Mesothelial cell of epicardium (in vitro differentiated cells): ENCODE measurements around the gene LZIC. TPM values are rescaled to one million over a fixed set of nuclear protein-coding genes. Genes with fewer than 3 reads are reported as not detected.

Experiments
- DNase-seq, 2 experiments: peaks; one replicate each; pipeline ENCODE4 v3.0.0; 2021; ENCODE audit warnings: low spot score in 2 of 2; ENCODE audit not compliant: unreplicated experiment in 2 of 2
- H3K27ac Mint-ChIP-seq: 2 replicates; pipeline ENCODE4 v1.8.0; 2021; ENCODE audit warnings: mixed read lengths
- H3K27me3 Mint-ChIP-seq: 2 replicates; pipeline ENCODE4 v1.8.0; 2021; ENCODE audit warnings: low read depth, mixed read lengths
- H3K36me3 Mint-ChIP-seq: 2 replicates; pipeline ENCODE4 v1.8.0; 2021; ENCODE audit warnings: mixed read lengths
- H3K4me1 Mint-ChIP-seq: 2 replicates; pipeline ENCODE4 v1.8.0; 2021; ENCODE audit warnings: mixed read lengths
- H3K4me3 Mint-ChIP-seq: 2 replicates; pipeline ENCODE4 v1.8.0; 2021; ENCODE audit warnings: mild to moderate bottlenecking, moderate library complexity, mixed read lengths
- H3K9me3 Mint-ChIP-seq: 2 replicates; pipeline ENCODE4 v1.8.0; 2021; ENCODE audit warnings: mixed read lengths
- total RNA-seq: library from RNA; stranded (reverse); gene quantifications from 3 replicates; pipeline ENCODE4 v1.2.1, GENCODE V29; 2021
- TF ChIP-seq, protein P1 (sequence below): fragments of 200-600 bp; sonication (generic); IDR thresholded peaks from one replicate; pipeline ENCODE4 v1.5.0; 2021; ENCODE audit warnings: antibody characterized with exemption; ENCODE audit not compliant: unreplicated experiment

Gene LZIC
- total RNA-seq, 1 donor from 2014 or later: 35.1 TPM

DNA sequence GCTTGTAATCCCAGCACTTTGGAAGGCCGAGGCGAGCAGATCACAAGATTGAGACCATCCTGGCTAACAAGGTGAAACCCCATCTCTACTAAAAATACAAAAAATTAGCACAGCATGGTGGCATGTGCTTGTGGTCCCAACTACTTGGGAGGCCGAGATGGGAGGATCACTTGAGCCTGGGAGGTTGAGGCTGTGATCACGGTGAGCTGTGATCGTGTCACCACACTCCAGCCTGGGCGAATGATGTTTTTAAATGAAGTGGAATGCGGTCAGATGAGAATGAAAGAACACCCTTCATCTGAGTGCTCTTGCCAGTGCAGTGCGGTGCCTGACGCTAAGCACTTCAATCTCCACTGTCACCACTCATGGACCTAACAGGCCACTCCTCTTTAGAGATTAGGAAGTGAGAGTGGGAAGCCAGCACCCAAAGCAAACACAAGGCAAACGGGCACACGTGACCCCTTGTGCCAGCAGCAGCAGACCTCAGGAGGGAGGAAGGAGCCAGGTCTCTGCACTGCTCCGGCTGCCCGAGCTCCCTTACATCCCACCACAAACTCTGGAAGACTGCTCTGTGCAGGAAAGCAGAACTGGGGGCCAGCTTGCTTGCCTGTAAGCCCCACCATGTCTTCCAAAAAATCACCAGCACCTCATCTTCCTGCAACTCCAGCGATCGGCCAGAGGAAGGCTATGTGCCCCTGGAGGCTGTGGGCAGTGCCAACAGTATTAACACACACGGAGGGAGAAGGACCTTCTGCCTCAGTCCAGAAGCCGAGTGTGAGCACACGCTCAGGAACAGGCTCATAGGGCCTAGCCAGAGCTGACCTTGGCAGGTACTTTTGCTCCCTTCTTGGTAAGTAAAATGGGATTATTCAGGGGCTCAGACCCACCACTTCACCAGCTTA is 42.8 kb downstream of the LZIC start:
- no peaks in the 10 kb centered on the region for H3K27me3 Mint-ChIP-seq
- peaks cover 13% of the 10 kb centered on the region for H3K4me1 Mint-ChIP-seq
- DNase-seq: no peak
- no peak overlapping the region for H3K4me3 Mint-ChIP-seq
- no peaks in the 10 kb centered on the region for H3K9me3 Mint-ChIP-seq
- H3K36me3 Mint-ChIP-seq: peaks cover 5% of the 10 kb centered on the region
- H3K27ac Mint-ChIP-seq: peak overlapping the region; percentile 89
- TF ChIP-seq, protein P1, sequence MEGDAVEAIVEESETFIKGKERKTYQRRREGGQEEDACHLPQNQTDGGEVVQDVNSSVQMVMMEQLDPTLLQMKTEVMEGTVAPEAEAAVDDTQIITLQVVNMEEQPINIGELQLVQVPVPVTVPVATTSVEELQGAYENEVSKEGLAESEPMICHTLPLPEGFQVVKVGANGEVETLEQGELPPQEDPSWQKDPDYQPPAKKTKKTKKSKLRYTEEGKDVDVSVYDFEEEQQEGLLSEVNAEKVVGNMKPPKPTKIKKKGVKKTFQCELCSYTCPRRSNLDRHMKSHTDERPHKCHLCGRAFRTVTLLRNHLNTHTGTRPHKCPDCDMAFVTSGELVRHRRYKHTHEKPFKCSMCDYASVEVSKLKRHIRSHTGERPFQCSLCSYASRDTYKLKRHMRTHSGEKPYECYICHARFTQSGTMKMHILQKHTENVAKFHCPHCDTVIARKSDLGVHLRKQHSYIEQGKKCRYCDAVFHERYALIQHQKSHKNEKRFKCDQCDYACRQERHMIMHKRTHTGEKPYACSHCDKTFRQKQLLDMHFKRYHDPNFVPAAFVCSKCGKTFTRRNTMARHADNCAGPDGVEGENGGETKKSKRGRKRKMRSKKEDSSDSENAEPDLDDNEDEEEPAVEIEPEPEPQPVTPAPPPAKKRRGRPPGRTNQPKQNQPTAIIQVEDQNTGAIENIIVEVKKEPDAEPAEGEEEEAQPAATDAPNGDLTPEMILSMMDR: no peak

DNA sequence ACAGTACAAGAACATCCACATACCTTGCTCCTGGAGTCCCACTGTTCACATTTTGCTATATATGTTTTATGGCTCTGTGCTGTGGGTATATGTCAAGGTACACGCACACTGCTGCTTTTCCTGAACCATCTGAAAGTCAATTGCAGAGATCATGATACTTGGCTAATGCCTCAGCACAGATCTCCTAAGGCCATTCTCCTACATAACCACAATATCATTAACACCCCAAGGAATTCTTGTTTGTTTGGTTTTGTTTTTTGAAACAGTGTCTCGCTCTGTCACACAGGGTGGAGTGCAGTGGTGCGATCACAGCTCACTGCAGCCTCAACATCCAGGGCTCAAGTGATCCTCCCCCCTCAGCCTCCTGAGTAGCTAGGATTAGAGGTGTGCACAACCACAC is 49.1 kb downstream of the LZIC start:
- Mint-ChIP-seq H3K9me3 (no peaks in the 10 kb centered on the region), H3K27me3 (no peaks in the 10 kb centered on the region), H3K4me1 (peaks cover 35% of the 10 kb centered on the region), H3K36me3 (peaks cover 5% of the 10 kb centered on the region), H3K4me3 (no peak overlapping the region), H3K27ac (peak overlapping the region; percentile 85)
- TF ChIP-seq, protein P1: no peak
- DNase-seq: no peak

- Mint-ChIP-seq H3K4me1 (peaks cover 35% of the 10 kb centered on the region), H3K27me3 (no peaks in the 10 kb centered on the region), H3K9me3 (no peaks in the 10 kb centered on the region), H3K27ac (peak overlapping the region; percentile 85), H3K4me3 (no peak overlapping the region), H3K36me3 (peaks cover 5% of the 10 kb centered on the region)
- TF ChIP-seq, protein P1: no peak
- DNase-seq: no peak
Measured at GRCh38 chr1:9892563-9893528, 50.3 kb downstream of the LZIC start.

- H3K4me3 Mint-ChIP-seq: no peak overlapping the region
- DNase-seq: no peak
- no peaks in the 10 kb centered on the region for H3K27me3 Mint-ChIP-seq
- peak overlapping the region; percentile 85 for H3K27ac Mint-ChIP-seq
- H3K36me3 Mint-ChIP-seq: peaks cover 5% of the 10 kb centered on the region
- no peaks in the 10 kb centered on the region for H3K9me3 Mint-ChIP-seq
- TF ChIP-seq, protein P1: no peak
- peaks cover 35% of the 10 kb centered on the region for H3K4me1 Mint-ChIP-seq
Measured at GRCh38 chr1:9891207-9891606, 52.0 kb downstream of the LZIC start.

DNA sequence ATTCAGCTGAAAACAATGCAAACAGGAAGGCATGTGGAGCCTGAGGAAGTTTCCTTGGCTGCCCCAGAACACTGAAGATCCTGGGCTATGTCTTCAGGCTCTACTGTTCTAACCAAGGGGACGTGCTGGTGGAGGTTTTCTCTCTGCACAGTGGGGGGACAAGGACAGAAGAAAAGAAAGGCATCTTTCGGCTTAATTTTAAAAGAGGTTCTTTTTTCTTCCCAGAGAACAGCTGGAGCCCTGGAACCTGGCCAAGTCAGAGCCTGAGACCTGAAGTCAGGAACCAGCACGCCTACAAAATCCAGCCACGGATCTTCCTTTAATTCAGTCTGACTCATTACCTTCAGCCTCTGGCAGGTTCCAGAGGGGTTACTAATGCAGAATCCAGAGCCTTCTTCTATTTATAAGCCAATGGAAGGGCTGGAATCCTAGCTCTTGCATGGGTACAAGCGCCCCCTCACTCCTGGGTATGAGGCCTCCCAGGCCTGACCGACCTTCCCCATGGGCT is 52.9 kb downstream of the LZIC start:
- Mint-ChIP-seq H3K27me3 (no peaks in the 10 kb centered on the region), H3K9me3 (no peaks in the 10 kb centered on the region), H3K36me3 (no peaks in the 10 kb centered on the region), H3K27ac (peak overlapping the region; percentile 85), H3K4me1 (peaks cover 37% of the 10 kb centered on the region), H3K4me3 (no peak overlapping the region)
- TF ChIP-seq, protein P1: no peak
- peak in 1 of 2 experiments; percentile 48 for DNase-seq
